Tibial nerve (tissue), 3 donors: Measurements from ENCODE around the gene SDE2.
"Not testable (repeated sequence)": the region's sequence is repeated elsewhere in the genome, so short reads cannot be mapped to it uniquely, and the experiment has no call there.

Experiments
- CTCF ChIP-seq, 5 experiments: fragments of 200-600 bp in 3 of 5; fragments of 450-650 bp in 2 of 5; sonication (generic) in 3 of 5; IDR thresholded peaks; one replicate each; pipeline ENCODE4 v1.5.1; 2016 to 2019; ENCODE audit warnings: antibody characterized with exemption in 5 of 5, mild to moderate bottlenecking in 3 of 5, moderate library complexity in 2 of 5
- POLR2A ChIP-seq, 2 donors: fragments of 450-650 bp; IDR thresholded peaks; one replicate each; pipeline ENCODE4 v1.6.1; 2017; ENCODE audit warnings: antibody characterized with exemption in 2 of 2, mild to moderate bottlenecking in 2 of 2, moderate library complexity in 2 of 2

- TF ChIP-seq CTCF, POLR2A (IDR thresholded peaks at IDR 0.05): not testable (repeated sequence)
These were observed 24.0 kb downstream of the SDE2 start for GRCh38 chr1:225975146-225975545.
